HUES48 (cell line): ENCODE data around the gene BATF2.
A peak's percentile ranks its signal among the peaks of the same experiment; 100 is the strongest.
"Not testable (repeated sequence)": the region's sequence is repeated elsewhere in the genome, so short reads cannot be mapped to it uniquely, and the experiment has no call there.

ENCODE experiments used
- H3K27ac ChIP-seq: one replicate; pipeline ENCODE4 v1.7.0; 2013; ENCODE audit warnings: low read depth, low read length, inconsistent platforms
- H3K27me3 ChIP-seq: 2 replicates; pipeline ENCODE4 v1.6.1; 2013; ENCODE audit warnings: mild to moderate bottlenecking, low read length; ENCODE audit not compliant: control insufficient read depth, insufficient read depth
- H3K36me3 ChIP-seq: 2 replicates; pipeline ENCODE4 v1.6.1; 2013; ENCODE audit warnings: low read length; ENCODE audit not compliant: control insufficient read depth, insufficient read depth
- H3K4me1 ChIP-seq: 2 replicates; pipeline ENCODE4 v1.6.1; 2013; ENCODE audit warnings: mild to moderate bottlenecking, low read length; ENCODE audit not compliant: control insufficient read depth, insufficient read depth
- H3K4me3 ChIP-seq: 2 replicates; pipeline ENCODE4 v1.5.1; 2013; ENCODE audit warnings: mild to moderate bottlenecking, low read depth, low read length
- H3K9ac ChIP-seq: 2 replicates; pipeline ENCODE4 v1.6.1; 2013; ENCODE audit warnings: mild to moderate bottlenecking, low read depth, low read length, moderate library complexity
- H3K9me3 ChIP-seq: 2 replicates; pipeline ENCODE4 v1.6.1; 2013; ENCODE audit warnings: low read length; ENCODE audit not compliant: control insufficient read depth, insufficient read depth

BATF2 gene

GRCh38 chr11:65013888-65014725 is 17.3 kb upstream of the BATF2 start, which contains the start of gene ARL2:
TSS of gene ARL2 (plus strand) at chr11:65014160. CDS start at chr11:65014208, 48 bp downstream.
- Histone ChIP-seq H3K36me3 (peaks cover 15% of the 10 kb centered on the region), H3K9ac (peak within 1 kb of the TSS; percentile 77), H3K27me3 (no peaks in the 10 kb centered on the region), H3K4me1 (peaks cover 4% of the 10 kb centered on the region), H3K9me3 (no peaks in the 10 kb centered on the region), H3K4me3 (peak within 1 kb of the TSS; percentile 77), H3K27ac (peak within 1 kb of the TSS; percentile 98)

- H3K4me3 ChIP-seq, result peak overlapping the region; percentile 77
- peak overlapping the region; percentile 98 for H3K27ac ChIP-seq
These were observed 16.5 kb upstream of the BATF2 start for GRCh38 chr11:65013130-65013887.

GRCh38 chr11:65008873-65009272 is 12.1 kb upstream of the BATF2 start:
- Histone ChIP-seq H3K27me3 (no peaks in the 10 kb centered on the region), H3K4me3 (no peak overlapping the region), H3K4me1 (peaks cover 4% of the 10 kb centered on the region)

More at GRCh38 chr11:65013130-65013887, 16.5 kb upstream of the BATF2 start:
- H3K9me3 ChIP-seq, result no peaks in the 10 kb centered on the region
- H3K36me3 ChIP-seq, result peaks cover 8% of the 10 kb centered on the region; the same call in 1 of the 2 replicates
- H3K27me3 ChIP-seq, result no peaks in the 10 kb centered on the region
- peak overlapping the region; percentile 77 for H3K9ac ChIP-seq
- peaks cover 4% of the 10 kb centered on the region for H3K4me1 ChIP-seq

GRCh38 chr11:65008016-65008415 is 11.2 kb upstream of the BATF2 start:
- H3K27me3 ChIP-seq, result no peaks in the 10 kb centered on the region
- no peak overlapping the region for H3K9ac ChIP-seq
- peaks cover under 1% of the 10 kb centered on the region for H3K4me1 ChIP-seq
- H3K4me3 ChIP-seq, result no peak overlapping the region
- no peak overlapping the region for H3K27ac ChIP-seq
- H3K36me3 ChIP-seq, result no peaks in the 10 kb centered on the region
- no peaks in the 10 kb centered on the region for H3K9me3 ChIP-seq

More at GRCh38 chr11:65008873-65009272, 12.1 kb upstream of the BATF2 start:
- no peak overlapping the region for H3K27ac ChIP-seq
- H3K36me3 ChIP-seq, result no peaks in the 10 kb centered on the region
- no peaks in the 10 kb centered on the region for H3K9me3 ChIP-seq
- H3K9ac ChIP-seq, result no peak overlapping the region

- not testable (repeated sequence) for H3K27ac ChIP-seq, H3K4me1 ChIP-seq, H3K36me3 ChIP-seq, H3K9me3 ChIP-seq, H3K4me3 ChIP-seq, H3K9ac ChIP-seq, H3K27me3 ChIP-seq
These were observed 7.2 kb upstream of the BATF2 start for GRCh38 chr11:65003968-65004367.

GRCh38 chr11:65003282-65003681 is 6.5 kb upstream of the BATF2 start:
- no peaks in the 10 kb centered on the region for H3K4me1 ChIP-seq
- H3K36me3 ChIP-seq, result no peaks in the 10 kb centered on the region
- no peak overlapping the region for H3K9ac ChIP-seq
- H3K27ac ChIP-seq, result no peak overlapping the region
- H3K4me3 ChIP-seq, result no peak overlapping the region
- H3K27me3 ChIP-seq, result no peaks in the 10 kb centered on the region
- H3K9me3 ChIP-seq, result no peaks in the 10 kb centered on the region

GRCh38 chr11:65002706-65003105 is 5.9 kb upstream of the BATF2 start:
- Histone ChIP-seq H3K27ac (no peak overlapping the region), H3K4me1 (no peaks in the 10 kb centered on the region), H3K4me3 (no peak overlapping the region), H3K9me3 (no peaks in the 10 kb centered on the region), H3K9ac (no peak overlapping the region), H3K27me3 (no peaks in the 10 kb centered on the region), H3K36me3 (no peaks in the 10 kb centered on the region)

- no peak overlapping the region for H3K27ac ChIP-seq
These were observed 2.7 kb upstream of the BATF2 start for GRCh38 chr11:64999478-64999877.

GRCh38 chr11:64998690-64999431 is 2.1 kb upstream of the BATF2 start:
- H3K9ac ChIP-seq, result no peak overlapping the region
- H3K36me3 ChIP-seq, result no peaks in the 10 kb centered on the region
- peaks cover 5% of the 10 kb centered on the region for H3K4me1 ChIP-seq
- H3K4me3 ChIP-seq, result no peak overlapping the region
- no peak overlapping the region for H3K27ac ChIP-seq
- no peaks in the 10 kb centered on the region for H3K9me3 ChIP-seq
- no peaks in the 10 kb centered on the region for H3K27me3 ChIP-seq

More at GRCh38 chr11:64999478-64999877, 2.7 kb upstream of the BATF2 start:
- H3K9me3 ChIP-seq, result no peaks in the 10 kb centered on the region
- H3K36me3 ChIP-seq, result no peaks in the 10 kb centered on the region
- H3K4me3 ChIP-seq, result no peak overlapping the region
- H3K9ac ChIP-seq, result no peak overlapping the region
- H3K4me1 ChIP-seq, result peaks cover 5% of the 10 kb centered on the region
- no peaks in the 10 kb centered on the region for H3K27me3 ChIP-seq

- H3K27ac ChIP-seq, result no peak overlapping the region
- no peak overlapping the region for H3K9ac ChIP-seq
- H3K9me3 ChIP-seq, result no peaks in the 10 kb centered on the region
- H3K36me3 ChIP-seq, result no peaks in the 10 kb centered on the region
- peaks cover 5% of the 10 kb centered on the region for H3K4me1 ChIP-seq
- H3K4me3 ChIP-seq, result no peak overlapping the region
- no peaks in the 10 kb centered on the region for H3K27me3 ChIP-seq
These were observed 1.4 kb upstream of the BATF2 start for GRCh38 chr11:64998141-64998540.
